Fibroblast of villous mesenchyme (primary cell): Measurements from ENCODE around the gene ZNF132. TPM values are rescaled to one million over a fixed set of nuclear protein-coding genes. Genes with fewer than 3 reads are reported as not detected.

Experiments used
- DNase-seq: peaks from one replicate; pipeline ENCODE4 v3.0.0-alpha.2; 2010; ENCODE audit warnings: low read depth
- H3K4me3 ChIP-seq: 2 replicates; pipeline ENCODE4 v1.5.1; 2011; ENCODE audit warnings: low read depth, mild to moderate bottlenecking, low read length
- CTCF ChIP-seq: IDR thresholded peaks from 2 replicates; pipeline ENCODE4 v1.5.1; 2012; ENCODE audit warnings: low read depth, mild to moderate bottlenecking, low read length; ENCODE audit not compliant: insufficient read depth
- total RNA-seq: library from RNA; depleted of rRNA; stranded (reverse); fragments of >200 nt; gene quantifications from 2 replicates; pipeline ENCODE4 v1.2.3, GENCODE V29; 2012

The ZNF132 gene
- total RNA-seq, 1 donor = 11.7 TPM

DNA sequence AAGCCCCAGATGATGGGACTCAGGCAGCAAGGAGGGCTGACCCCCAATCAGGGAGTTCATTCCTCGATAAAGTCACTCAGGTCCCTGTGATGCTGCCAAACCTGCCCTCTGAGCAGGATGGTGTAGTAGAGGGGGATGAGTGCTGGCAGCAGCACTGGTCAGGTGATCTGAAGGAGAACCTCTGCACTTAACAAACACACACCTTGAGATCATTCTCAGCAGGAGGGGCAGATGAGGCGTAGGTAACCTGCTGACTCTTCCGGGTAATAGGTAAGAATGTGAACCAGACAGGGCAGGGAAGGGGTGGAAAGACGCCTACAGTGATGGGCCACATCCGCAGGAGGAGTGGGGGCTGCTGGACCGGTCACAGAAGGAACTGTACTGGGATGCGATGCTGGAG lies 39.4 kb upstream of the ZNF132 start:
- no peak for DNase-seq
- no peak for TF ChIP-seq CTCF
- H3K4me3 ChIP-seq = no peak overlapping the region

DNA sequence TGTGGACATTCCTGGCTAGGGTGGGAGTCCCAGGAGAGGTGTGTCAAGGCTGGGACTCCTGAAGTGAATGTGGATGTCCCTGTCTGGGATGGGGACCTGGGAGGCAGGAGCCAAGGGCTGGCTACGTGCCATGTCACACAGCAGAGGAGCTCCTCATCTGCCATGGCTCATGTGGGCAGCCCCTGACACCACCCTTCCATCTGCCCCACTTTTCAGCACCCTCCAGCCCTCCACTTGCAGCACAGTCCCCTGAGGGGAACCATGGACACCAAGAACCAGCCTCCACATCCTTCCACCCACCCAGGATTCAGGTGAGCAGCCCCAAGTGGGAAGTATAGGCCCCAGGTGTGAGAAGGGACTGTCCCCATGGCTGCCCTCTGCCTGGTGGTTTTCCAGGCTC lies 37.9 kb upstream of the ZNF132 start:
- no peak overlapping the region for H3K4me3 ChIP-seq
- DNase-seq = no peak
- TF ChIP-seq CTCF = no peak

DNA sequence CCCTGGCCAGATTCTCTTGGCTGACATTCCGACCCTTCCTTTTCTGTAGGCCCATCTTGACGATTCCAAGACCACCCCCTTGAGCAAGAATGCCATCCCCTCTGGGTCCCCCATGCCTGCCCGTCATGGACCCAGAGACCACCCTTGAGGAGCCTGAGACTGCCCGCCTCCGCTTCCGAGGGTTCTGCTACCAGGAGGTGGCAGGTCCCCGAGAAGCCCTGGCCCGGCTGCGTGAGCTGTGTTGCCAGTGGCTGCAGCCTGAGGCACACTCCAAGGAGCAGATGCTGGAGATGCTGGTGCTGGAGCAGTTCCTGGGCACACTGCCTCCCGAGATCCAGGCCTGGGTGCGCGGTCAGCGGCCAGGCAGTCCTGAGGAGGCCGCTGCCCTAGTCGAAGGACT lies 37.2 kb upstream of the ZNF132 start:
- TF ChIP-seq CTCF = no peak

GRCh38 chr19:58476498-58477015 lies 36.6 kb upstream of the ZNF132 start:
- peak overlapping the region; percentile 71 for H3K4me3 ChIP-seq
- TF ChIP-seq CTCF = no peak
- peak; percentile 25 for DNase-seq

More for the DNA sequence above, 37.2 kb upstream of the ZNF132 start:
- peak overlapping the region; percentile 71 for H3K4me3 ChIP-seq
- no peak for DNase-seq

- DNase-seq = peak; percentile 97
- TF ChIP-seq CTCF = no peak
- H3K4me3 ChIP-seq = peak within 1 kb of the TSS; percentile 71
Measured at GRCh38 chr19:58475714-58476497, 36.0 kb upstream of the ZNF132 start, which contains the start of gene ZNF446. TSS of gene ZNF446 (plus strand) at chr19:58476352. CDS start at chr19:58477219, 867 bp downstream.

- no peak for TF ChIP-seq CTCF
- H3K4me3 ChIP-seq = peak overlapping the region; percentile 71
- no peak for DNase-seq
Measured at GRCh38 chr19:58474997-58475713, 35.2 kb upstream of the ZNF132 start.
